H1 (cell line): ENCODE measurements around the gene RGS6. TPM values are rescaled to one million over a fixed set of nuclear protein-coding genes. Genes with fewer than 3 reads are reported as not detected.

ENCODE experiments used
- CTCF ChIA-PET: fragments of 300-600 bp; sonication (Branson Sonifier 250); formaldehyde crosslinking; loops from one replicate; lab custom pipeline; 2021; ENCODE audit not compliant: partially characterized antibody; lab: Charles Lee
- POLR2A ChIA-PET: fragments of 300-600 bp; sonication (Branson Sonifier 250); formaldehyde crosslinking; loops from one replicate; lab custom pipeline; 2021; ENCODE audit warnings: inconsistent platforms; ENCODE audit not compliant: partially characterized antibody; lab: Charles Lee
- DNase-seq, 2 experiments: peaks; one replicate each; pipeline versions ENCODE4 v3.0.0 to v3.0.0-alpha.2; 2010 to 2022; ENCODE audit warnings: low spot score in 2 of 2, low read depth in 1 of 2, mixed read lengths in 1 of 2
- FAIRE-seq: peaks from 2 replicates; lab custom pipeline; 2011; peaks lifted over from hg19 to GRCh38; lab: Jason Lieb, UNC
- H2AFZ ChIP-seq: 2 replicates; pipeline ENCODE4 v1.8.1; 2012; ENCODE audit warnings: low read length, inconsistent platforms
- H2AK5ac ChIP-seq: 2 replicates; pipeline ENCODE4 v1.6.1; 2013; ENCODE audit warnings: low read depth, low read length
- H2BK120ac ChIP-seq: replicated peaks from 2 replicates; pipeline ENCODE3; 2013; ENCODE audit warnings: low read depth, low read length, inconsistent platforms
- H2BK12ac ChIP-seq: 2 replicates; pipeline ENCODE4 v1.6.1; 2013; ENCODE audit warnings: low read depth, low read length
- H2BK15ac ChIP-seq: 2 replicates; pipeline ENCODE4 v1.6.1; 2013; ENCODE audit warnings: low read length
- H2BK20ac ChIP-seq: 2 replicates; pipeline ENCODE4 v1.6.1; 2013; ENCODE audit warnings: low read length
- H2BK5ac ChIP-seq: 2 replicates; pipeline ENCODE4 v1.6.1; 2013; ENCODE audit warnings: low read depth, low read length
- H3K14ac ChIP-seq: 2 replicates; pipeline ENCODE4 v1.6.1; 2013; ENCODE audit warnings: inconsistent platforms; ENCODE audit not compliant: insufficient read length
- H3K18ac ChIP-seq: 2 replicates; pipeline ENCODE4 v1.6.1; 2013; ENCODE audit warnings: low read length; ENCODE audit errors: extremely low read depth
- H3K23ac ChIP-seq: 2 replicates; pipeline ENCODE4 v1.6.1; 2013; ENCODE audit warnings: inconsistent platforms; ENCODE audit not compliant: insufficient read length
- H3K23me2 ChIP-seq: 2 replicates; pipeline ENCODE4 v1.6.1; 2013; ENCODE audit warnings: low read depth, low read length
- H3K27ac ChIP-seq: 2 replicates; pipeline ENCODE4 v1.6.1; 2011; ENCODE audit warnings: low read depth, low read length, inconsistent platforms
- H3K27me3 ChIP-seq, 4 experiments: replicated peaks in 1 of 4; 1 replicate in 1 of 4; 2 replicates in 3 of 4; pipeline versions ENCODE4 v1.6.1 to v1.8.1; 2011 to 2013; ENCODE audit warnings: low read length in 3 of 4, mild to moderate bottlenecking in 3 of 4, inconsistent platforms in 2 of 4, mixed read lengths in 2 of 4, moderate library complexity in 1 of 4; ENCODE audit not compliant: control insufficient read depth in 3 of 4, insufficient read depth in 3 of 4; ENCODE audit errors: extremely low read depth in 1 of 4
- H3K36me3 ChIP-seq, 4 experiments: 2 replicates each; pipeline versions ENCODE4 v1.6.1 to v1.8.1; 2011 to 2013; ENCODE audit warnings: mild to moderate bottlenecking in 4 of 4, low read length in 3 of 4, moderate library complexity in 2 of 4, control low read depth in 1 of 4, inconsistent platforms in 1 of 4; ENCODE audit not compliant: insufficient read depth in 4 of 4, control insufficient read depth in 2 of 4
- H3K4ac ChIP-seq: replicated peaks from 2 replicates; pipeline ENCODE3; 2013; ENCODE audit warnings: low read length, low read depth, mixed read lengths, inconsistent platforms; ENCODE audit not compliant: insufficient read length
- H3K4me1 ChIP-seq, 4 experiments: replicated peaks in 1 of 4; 1 replicate in 1 of 4; 2 replicates in 3 of 4; pipeline versions ENCODE4 v1.6.1 to v1.8.1; 2011 to 2013; ENCODE audit warnings: low read length in 3 of 4, inconsistent platforms in 2 of 4, mixed read lengths in 1 of 4; ENCODE audit not compliant: insufficient read depth in 4 of 4, control insufficient read depth in 3 of 4
- H3K4me2 ChIP-seq, 2 experiments: 2 replicates each; pipeline versions ENCODE4 v1.6.1 to v1.8.1; 2011 to 2013; ENCODE audit warnings: low read depth in 2 of 2, low read length in 2 of 2, control low read depth in 1 of 2, inconsistent platforms in 1 of 2, mild to moderate bottlenecking in 1 of 2; ENCODE audit not compliant: insufficient read depth in 1 of 2
- H3K4me3 ChIP-seq, 4 experiments: fragments of 200-600, 300-600 bp in 1 of 4; sonication (generic), shearing (Covaris generic), sonication (Bioruptor Twin) in 1 of 4; 2 replicates each; pipeline versions ENCODE4 v1.5.1 to v1.8.1; 2011 to 2016; ENCODE audit warnings: low read length in 4 of 4, low read depth in 3 of 4, control low read depth in 2 of 4, inconsistent platforms in 2 of 4, mild to moderate bottlenecking in 2 of 4, mixed read lengths in 1 of 4, moderate library complexity in 1 of 4; ENCODE audit not compliant: insufficient read depth in 2 of 4; ENCODE audit errors: extremely low read depth in 1 of 4
- H3K56ac ChIP-seq: replicated peaks from 2 replicates; pipeline ENCODE3; 2013; ENCODE audit warnings: low read depth, mild to moderate bottlenecking, mixed read lengths, low read length, inconsistent platforms; ENCODE audit not compliant: insufficient read length
- H3K79me1 ChIP-seq: 2 replicates; pipeline ENCODE4 v1.6.1; 2013; ENCODE audit warnings: low read depth, low read length, control low read depth
- H3K79me2 ChIP-seq, 2 experiments: 2 replicates each; pipeline versions ENCODE4 v1.6.1 to v1.8.1; 2012 to 2013; ENCODE audit warnings: low read length in 2 of 2, mild to moderate bottlenecking in 2 of 2, inconsistent platforms in 1 of 2; ENCODE audit not compliant: insufficient read depth in 2 of 2, control insufficient read depth in 1 of 2
- H3K9ac ChIP-seq, 4 experiments: replicated peaks in 1 of 4; 1 replicate in 1 of 4; 2 replicates in 3 of 4; pipeline versions ENCODE4 v1.6.1 to v1.8.1; 2011 to 2013; ENCODE audit warnings: low read depth in 3 of 4, low read length in 3 of 4, control low read depth in 2 of 4, mild to moderate bottlenecking in 2 of 4, moderate library complexity in 2 of 4, inconsistent platforms in 1 of 4; ENCODE audit errors: extremely low read depth in 1 of 4
- H3K9me3 ChIP-seq, 2 experiments: 2 replicates each; pipeline versions ENCODE4 v1.6.1 to v1.8.1; 2012 to 2013; ENCODE audit warnings: mild to moderate bottlenecking in 2 of 2, moderate library complexity in 2 of 2, control low read depth in 1 of 2, inconsistent platforms in 1 of 2, low read depth in 1 of 2, low read length in 1 of 2, mixed read lengths in 1 of 2; ENCODE audit not compliant: insufficient read depth in 2 of 2
- H4K20me1 ChIP-seq, 2 experiments: replicated peaks in 1 of 2; 2 replicates each; pipeline versions ENCODE3 to v1.8.1; 2011 to 2013; ENCODE audit warnings: inconsistent platforms in 2 of 2, low read length in 2 of 2, mild to moderate bottlenecking in 1 of 2; ENCODE audit not compliant: insufficient read depth in 2 of 2, control insufficient read depth in 1 of 2
- H4K5ac ChIP-seq: 2 replicates; pipeline ENCODE4 v1.6.1; 2013; ENCODE audit warnings: low read length, low read depth, mixed read lengths, inconsistent platforms; ENCODE audit not compliant: insufficient read length
- H4K8ac ChIP-seq: 2 replicates; pipeline ENCODE4 v1.8.0; 2013; ENCODE audit warnings: mild to moderate bottlenecking, moderate library complexity, low read length, inconsistent platforms; ENCODE audit not compliant: insufficient read depth; ENCODE audit errors: extremely low read depth
- H4K91ac ChIP-seq: replicated peaks from 2 replicates; pipeline ENCODE3; 2013; ENCODE audit warnings: low read length, mixed read lengths, inconsistent platforms; ENCODE audit not compliant: insufficient read length
- ASH2L ChIP-seq: fragments of 200-600, 300-600 bp; sonication (generic); IDR thresholded peaks from one replicate; pipeline ENCODE4 v1.7.1; 2017; ENCODE audit warnings: low read length
- BRCA1 ChIP-seq: IDR thresholded peaks from 2 replicates; pipeline ENCODE4 v1.6.1; 2012; ENCODE audit warnings: low read depth, low read length, improper control_type of control experiment
- CHD1 ChIP-seq: IDR thresholded peaks from 2 replicates; pipeline ENCODE4 v1.6.1; 2012; ENCODE audit warnings: low read depth, low read length, improper control_type of control experiment
- RFX5 ChIP-seq: IDR thresholded peaks from 2 replicates; pipeline ENCODE4 v1.6.1; 2011; ENCODE audit warnings: low read depth, low read length, improper control_type of control experiment, borderline replicate concordance
- SAP30 ChIP-seq: fragments of 300-600 bp; sonication (generic); IDR thresholded peaks from 2 replicates; pipeline ENCODE4 v1.7.1; 2012; ENCODE audit warnings: low read length, moderate library complexity, mild to moderate bottlenecking, inconsistent platforms; ENCODE audit not compliant: insufficient read depth, insufficient replicate concordance
- SUZ12 ChIP-seq: fragments of 200-600 bp; sonication (generic); IDR thresholded peaks from 2 replicates; pipeline ENCODE4 v1.6.1; 2012; ENCODE audit warnings: mild to moderate bottlenecking, inconsistent platforms, low read length, moderate library complexity, mixed read lengths
- TAF1 ChIP-seq: IDR thresholded peaks from 2 replicates; pipeline ENCODE4 v1.6.1; 2011; ENCODE audit warnings: mild to moderate bottlenecking, low read depth, low read length
- WGBS, 2 experiments: shearing (Covaris generic) in 1 of 2; methylation state at CpG; one replicate each; pipeline versions ENCODE4 v1.1.6 to v1.1.7; 2013 to 2015; ENCODE audit warnings: low lambda C conversion rate in 2 of 2, mixed read lengths in 2 of 2, inconsistent platforms in 1 of 2, low coverage in 1 of 2, missing lambda C conversion rate in 1 of 2; ENCODE audit not compliant: insufficient replicate concordance in 2 of 2, insufficient coverage in 1 of 2, insufficient read length in 1 of 2; ENCODE audit errors: extremely low coverage in 1 of 2, missing lambda C conversion rate in 1 of 2; 5-methylcytosine and 5-hydroxymethylcytosine counted together
- polyA plus RNA-seq, 7 experiments: library from polyadenylated mRNA; depleted of rRNA in 3 of 7; stranded (reverse) in 5 of 7; unstranded in 2 of 7; fragments of >200 nt in 5 of 7; fragments of 200-250 nt in 2 of 7; gene quantifications; 1 replicate in 5 of 7; 2 replicates in 1 of 7; 4 replicates in 1 of 7; pipeline versions ENCODE4 v1.2.1 to v1.2.3, GENCODE V29; 2011 to 2013; ENCODE audit warnings: missing spikeins in 2 of 7, mixed read lengths in 2 of 7
- total RNA-seq: library from RNA; stranded (reverse); fragmentation: NEBNext Ultra II Directional; extraction: Animal tissue kit (Norgen Biotek cat#: 25700); gene quantifications from 2 replicates; pipeline ENCODE4 v1.2.1, GENCODE V29; 2021
- TF ChIP-seq, protein P1 (sequence below), 3 experiments: IDR thresholded peaks; 1 replicate in 2 of 3; 2 replicates in 1 of 3; pipeline versions ENCODE4 v1.5.1 to v1.6.1; 2011; ENCODE audit warnings: low read length in 3 of 3, mild to moderate bottlenecking in 3 of 3, inconsistent platforms in 2 of 3, low read depth in 1 of 3, moderate library complexity in 1 of 3; ENCODE audit not compliant: insufficient read depth in 1 of 3; ENCODE audit errors: control extremely low read depth in 1 of 3
- TF ChIP-seq, protein P2 (sequence below): IDR thresholded peaks from 2 replicates; pipeline ENCODE4 v1.6.1; 2011; ENCODE audit warnings: low read depth, mild to moderate bottlenecking, low read length; ENCODE audit not compliant: insufficient read depth

Gene RGS6
- total and polyA plus RNA-seq, 2 of the 8 experiments (the other 6 are each of a cell fraction or from before 2014, with no cell fraction given): 0.26 to 1.1 TPM

DNA sequence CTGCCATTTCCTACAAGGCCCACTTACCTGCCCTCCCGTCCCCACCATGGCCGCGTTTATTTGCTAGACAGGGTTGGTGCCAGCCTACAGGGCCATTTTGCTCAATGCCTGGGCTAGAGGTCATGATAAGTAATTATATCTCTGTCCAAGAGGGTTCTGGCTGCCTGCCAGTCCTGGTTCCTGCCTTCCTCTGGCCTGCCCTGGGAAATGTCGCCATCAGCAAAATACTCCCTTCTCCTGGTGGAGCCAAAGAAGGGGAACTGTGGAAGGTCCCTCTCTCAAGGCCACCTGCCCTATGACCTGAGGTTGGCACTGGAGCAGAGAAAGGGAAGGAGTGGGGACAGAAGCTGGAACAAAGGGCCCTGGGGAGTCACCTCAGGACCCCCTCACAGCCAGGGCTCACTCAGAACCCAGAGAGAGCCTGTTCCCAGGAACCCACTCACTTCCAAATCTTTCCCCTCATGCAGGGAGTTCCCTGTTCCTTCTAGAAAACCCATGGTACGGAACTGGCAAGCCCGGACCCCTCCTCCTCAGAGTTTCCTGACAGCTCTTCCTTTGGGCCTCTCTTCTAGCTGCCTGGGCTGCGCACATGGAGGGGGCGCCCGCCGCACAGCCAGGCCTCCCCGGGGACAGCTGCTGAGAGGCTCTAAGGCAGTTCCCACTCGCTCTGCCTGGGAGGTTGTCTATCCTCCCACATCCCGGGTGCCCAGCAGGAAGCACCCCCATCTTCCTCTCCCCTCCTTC lies 681.2 kb downstream of the RGS6 start:
- Histone ChIP-seq H3K79me2 (no peaks in the 10 kb centered on the region), H2BK20ac (no peak overlapping the region), H3K23me2 (no peaks in the 10 kb centered on the region), H2AK5ac (no peak overlapping the region), H3K56ac (no peak overlapping the region), H2BK15ac (no peak overlapping the region), H4K8ac (peak overlapping the region; percentile 26; the same call in 1 of the 2 replicates), H3K18ac (no peak overlapping the region), H2BK12ac (no peak overlapping the region), H4K5ac (no peak overlapping the region), H3K79me1 (no peaks in the 10 kb centered on the region), H2BK5ac (no peak overlapping the region), H3K14ac (no peak overlapping the region), H3K36me3 (no peaks in the 10 kb centered on the region), H4K20me1 (no peaks in the 10 kb centered on the region), H3K9me3 (no peaks in the 10 kb centered on the region), H3K27ac (no peak overlapping the region), H3K4me1 (peaks cover 0 to 4% (median 2%) of the 10 kb centered on the region in 4 experiments; a peak in 3 of 7 replicates), H3K4me3 (no peak overlapping the region), H3K9ac (no peak overlapping the region), H2BK120ac (no peak overlapping the region), H3K4ac (no peak overlapping the region), H4K91ac (no peak overlapping the region), H3K27me3 (no peaks in the 10 kb centered on the region; a peak in 1 of 7 replicates), H2AFZ (no peak overlapping the region), H3K23ac (no peak overlapping the region), H3K4me2 (no peak overlapping the region)
- DNase-seq: peak in 1 of 2 experiments; percentile 26
- FAIRE-seq: no peak
- POLR2A ChIA-PET: no interaction called here
- WGBS, 2 experiments: 77% methylated on average over 13 of the region's 13 CpGs; no CpG with 5 or more reads in 1 of the 2 experiments
- CTCF ChIA-PET: interaction anchor here (0.8 kb wide), 1 partner anchor 314 kb away, joined by 3 read pairs; no protein-coding TSS in a partner anchor
- TF ChIP-seq SUZ12: no peak
- TF ChIP-seq SAP30: no peak
- no peak for TF ChIP-seq BRCA1
- TF ChIP-seq, protein P1, sequence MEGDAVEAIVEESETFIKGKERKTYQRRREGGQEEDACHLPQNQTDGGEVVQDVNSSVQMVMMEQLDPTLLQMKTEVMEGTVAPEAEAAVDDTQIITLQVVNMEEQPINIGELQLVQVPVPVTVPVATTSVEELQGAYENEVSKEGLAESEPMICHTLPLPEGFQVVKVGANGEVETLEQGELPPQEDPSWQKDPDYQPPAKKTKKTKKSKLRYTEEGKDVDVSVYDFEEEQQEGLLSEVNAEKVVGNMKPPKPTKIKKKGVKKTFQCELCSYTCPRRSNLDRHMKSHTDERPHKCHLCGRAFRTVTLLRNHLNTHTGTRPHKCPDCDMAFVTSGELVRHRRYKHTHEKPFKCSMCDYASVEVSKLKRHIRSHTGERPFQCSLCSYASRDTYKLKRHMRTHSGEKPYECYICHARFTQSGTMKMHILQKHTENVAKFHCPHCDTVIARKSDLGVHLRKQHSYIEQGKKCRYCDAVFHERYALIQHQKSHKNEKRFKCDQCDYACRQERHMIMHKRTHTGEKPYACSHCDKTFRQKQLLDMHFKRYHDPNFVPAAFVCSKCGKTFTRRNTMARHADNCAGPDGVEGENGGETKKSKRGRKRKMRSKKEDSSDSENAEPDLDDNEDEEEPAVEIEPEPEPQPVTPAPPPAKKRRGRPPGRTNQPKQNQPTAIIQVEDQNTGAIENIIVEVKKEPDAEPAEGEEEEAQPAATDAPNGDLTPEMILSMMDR (IDR thresholded peaks at IDR 0.05; ENCODE audit: control extremely low read depth in 1 of 3, insufficient read depth in 1 of 3, low read depth in 1 of 3, low read length in 3 of 3): no peak
- TF ChIP-seq RFX5: no peak
- TF ChIP-seq TAF1: no peak
- TF ChIP-seq, protein P2, sequence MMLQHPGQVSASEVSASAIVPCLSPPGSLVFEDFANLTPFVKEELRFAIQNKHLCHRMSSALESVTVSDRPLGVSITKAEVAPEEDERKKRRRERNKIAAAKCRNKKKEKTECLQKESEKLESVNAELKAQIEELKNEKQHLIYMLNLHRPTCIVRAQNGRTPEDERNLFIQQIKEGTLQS: no peak
- TF ChIP-seq ASH2L: no peak
- TF ChIP-seq CHD1: no peak
